ENCODE measurements around the gene POLRMT.

The POLRMT gene

GRCh38 chr19:680287-681028 lies 47.1 kb upstream of the POLRMT start (continued):
- TF ChIP-seq ZBTB44 (tag by site-specific recombination; IDR thresholded peaks at IDR 0.05) (0 out of 2 replicates have a peak, but pooled peaks have one; percentile 16), GLIS2 (tag by site-specific recombination; IDR thresholded peaks at IDR 0.05) (peak; percentile 81), PRDM10 (tag by site-specific recombination; IDR thresholded peaks at IDR 0.05) (0 out of 2 replicates have a peak, but pooled peaks have one; percentile 29), HOXA7 (CRISPR knock-in tag; IDR thresholded peaks at IDR 0.05; ENCODE audit: borderline replicate concordance) (no peak), ZNF843 (tag by site-specific recombination; IDR thresholded peaks at IDR 0.05) (0 out of 2 replicates have a peak, but pooled peaks have one; percentile 16), REST (tag by site-specific recombination; IDR thresholded peaks at IDR 0.05) (no peak), PRDM1 (tag by site-specific recombination; IDR thresholded peaks at IDR 0.05) (no peak), ZNF423 (tag by site-specific recombination; IDR thresholded peaks at IDR 0.05) (no peak), ZNF707 (tag by site-specific recombination; IDR thresholded peaks at IDR 0.05) (no peak), SP7 (tag by site-specific recombination; IDR thresholded peaks at IDR 0.05) (peak; percentile 50; the same call in 1 of the 2 replicates), ZNF654 (tag by site-specific recombination; IDR thresholded peaks at IDR 0.05; ENCODE audit: low read depth) (no peak), ZNF433 (tag by site-specific recombination; IDR thresholded peaks at IDR 0.05; ENCODE audit: low read depth) (no peak), BCL6B (tag by site-specific recombination; IDR thresholded peaks at IDR 0.05) (no peak), EGR2 (tag by site-specific recombination; IDR thresholded peaks at IDR 0.05; ENCODE audit: low read depth) (peak; percentile 72), ZNF223 (tag by site-specific recombination; IDR thresholded peaks at IDR 0.05) (no peak), ZNF138 (tag by site-specific recombination; IDR thresholded peaks at IDR 0.05; ENCODE audit: borderline replicate concordance) (no peak), OVOL3 (tag by site-specific recombination; IDR thresholded peaks at IDR 0.05) (no peak), PRDM6 (tag by site-specific recombination; IDR thresholded peaks at IDR 0.05) (no peak), ZNF19 (tag by site-specific recombination; IDR thresholded peaks at IDR 0.05; ENCODE audit: low read depth) (no peak), ZNF692 (tag by site-specific recombination; IDR thresholded peaks at IDR 0.05) (peak; percentile 72; the same call in 1 of the 2 replicates), ZNF132 (tag by site-specific recombination; IDR thresholded peaks at IDR 0.05; ENCODE audit: borderline replicate concordance) (no peak), KLF8 (tag by site-specific recombination; IDR thresholded peaks at IDR 0.05) (peak; percentile 98), ZBTB26 (tag by site-specific recombination; optimal IDR thresholded peaks at IDR 0.05) (peak; percentile 57), ZNF776 (tag by site-specific recombination; IDR thresholded peaks at IDR 0.05; ENCODE audit: borderline replicate concordance) (no peak)
